ENCODE measurements around the gene P2RY6. TPM values are rescaled to one million over a fixed set of nuclear protein-coding genes. Genes with fewer than 3 reads are reported as not detected.

P2RY6 gene
- total RNA-seq, 2 donors from 2014 or later, result 0.31 to 0.37 TPM

GRCh38 chr11:73267906-73268540 lies 4.1 kb upstream of the P2RY6 start:
- Histone ChIP-seq H3K9me3 (ENCODE audit: control insufficient read depth, low read length) (no peaks in the 10 kb centered on the region), H3K4me1 (ENCODE audit: control insufficient read depth, insufficient read depth, low read length) (peaks cover 10% of the 10 kb centered on the region), H3K9ac (ENCODE audit: extremely low read depth, low read length, poor library complexity, severe bottlenecking) (no peak overlapping the region), H3K27me3 (ENCODE audit: control insufficient read depth, insufficient read depth, low read length, poor library complexity, severe bottlenecking) (peaks cover 25% of the 10 kb centered on the region), H3K4me3 (ENCODE audit: low read length) (no peak overlapping the region), H3K36me3 (ENCODE audit: control insufficient read depth, insufficient read depth, low read length) (no peaks in the 10 kb centered on the region), H3K27ac (ENCODE audit: low read depth, low read length) (no peak overlapping the region)
- Mint-ChIP-seq H3K4me1 (peaks cover 26% of the 10 kb centered on the region), H3K9me3 (no peaks in the 10 kb centered on the region), H3K27ac (no peak overlapping the region), H3K4me3 (no peak overlapping the region), H3K36me3 (ENCODE audit: low read depth) (no peaks in the 10 kb centered on the region), H3K27me3 (ENCODE audit: insufficient read depth) (peaks cover 42% of the 10 kb centered on the region)
- DNase-seq, result no peak
- TF ChIP-seq CTCF (conservative IDR thresholded peaks at IDR 0.05), result no peak
- WGBS, 2 experiments (ENCODE audit: insufficient coverage in 1 of 2, insufficient read length in 1 of 2), result 89 to 91% methylated on average over 6 to 8 of the region's 8 CpGs

GRCh38 chr11:73268671-73269271 lies 3.4 kb upstream of the P2RY6 start:
- H3K4me3 Mint-ChIP-seq, result no peak overlapping the region
- 93% methylated on average over 7 to 8 of the region's 8 CpGs for whole genome bisulfite sequencing, 2 experiments (ENCODE audit: insufficient coverage in 1 of 2, insufficient read length in 1 of 2)
- DNase-seq, result peak; percentile 49
- H3K4me1 Mint-ChIP-seq, result peaks cover 26% of the 10 kb centered on the region
- no peaks in the 10 kb centered on the region for H3K9me3 Mint-ChIP-seq
- no peak overlapping the region for H3K27ac Mint-ChIP-seq
- no peaks in the 10 kb centered on the region for H3K36me3 Mint-ChIP-seq (ENCODE audit: low read depth)
- H3K9ac ChIP-seq (ENCODE audit: extremely low read depth, low read length, poor library complexity, severe bottlenecking), result no peak overlapping the region
- no peak overlapping the region for H3K27ac ChIP-seq (ENCODE audit: low read depth, low read length)
- no peaks in the 10 kb centered on the region for H3K36me3 ChIP-seq (ENCODE audit: control insufficient read depth, insufficient read depth, low read length)
- no peak for TF ChIP-seq CTCF (conservative IDR thresholded peaks at IDR 0.05)
- no peaks in the 10 kb centered on the region for H3K9me3 ChIP-seq (ENCODE audit: control insufficient read depth, low read length)
- H3K27me3 ChIP-seq (ENCODE audit: control insufficient read depth, insufficient read depth, low read length, poor library complexity, severe bottlenecking), result peaks cover 18% of the 10 kb centered on the region
- no peak overlapping the region for H3K4me3 ChIP-seq (ENCODE audit: low read length)
- peaks cover 35% of the 10 kb centered on the region for H3K27me3 Mint-ChIP-seq (ENCODE audit: insufficient read depth)
- H3K4me1 ChIP-seq (ENCODE audit: control insufficient read depth, insufficient read depth, low read length), result peaks cover 10% of the 10 kb centered on the region

DNA sequence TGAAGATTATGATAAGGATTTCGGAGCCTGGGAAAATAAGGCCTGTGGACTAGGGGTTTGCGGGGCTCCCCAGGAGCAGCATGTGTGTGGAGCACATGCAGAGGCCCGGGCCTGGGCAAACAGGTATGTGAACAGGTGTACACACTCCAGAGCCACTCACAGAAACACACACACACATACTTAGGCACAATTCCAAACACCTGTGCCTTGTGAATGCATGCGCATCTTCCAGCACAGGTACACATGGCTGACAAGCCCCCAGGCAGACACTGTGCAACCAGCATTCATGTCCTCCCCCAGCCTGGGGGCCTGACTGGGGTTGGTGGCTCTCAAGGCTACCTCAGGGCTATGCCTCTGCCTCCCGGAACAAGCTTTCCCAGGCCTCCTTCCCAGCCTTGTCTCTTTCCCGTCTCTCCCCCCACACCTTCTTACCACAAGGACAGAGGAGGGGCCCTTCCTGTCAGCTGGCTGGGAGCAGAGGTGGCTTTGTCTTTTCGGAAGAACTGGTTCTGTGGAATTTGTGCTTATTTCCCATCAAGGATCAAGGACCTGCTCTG lies 2.6 kb upstream of the P2RY6 start:
- Histone ChIP-seq H3K27me3 (ENCODE audit: control insufficient read depth, insufficient read depth, low read length, poor library complexity, severe bottlenecking) (peaks cover 10% of the 10 kb centered on the region), H3K27ac (ENCODE audit: low read depth, low read length) (no peak overlapping the region), H3K9ac (ENCODE audit: extremely low read depth, low read length, poor library complexity, severe bottlenecking) (no peak overlapping the region), H3K4me3 (ENCODE audit: low read length) (no peak overlapping the region), H3K36me3 (ENCODE audit: control insufficient read depth, insufficient read depth, low read length) (no peaks in the 10 kb centered on the region), H3K9me3 (ENCODE audit: control insufficient read depth, low read length) (no peaks in the 10 kb centered on the region), H3K4me1 (ENCODE audit: control insufficient read depth, insufficient read depth, low read length) (peaks cover 10% of the 10 kb centered on the region)
- DNase-seq, result peak; percentile 74
- H3K9me3 Mint-ChIP-seq, result no peaks in the 10 kb centered on the region
- no peak for TF ChIP-seq CTCF (conservative IDR thresholded peaks at IDR 0.05)
- H3K4me1 Mint-ChIP-seq, result peaks cover 26% of the 10 kb centered on the region
- no peaks in the 10 kb centered on the region for H3K36me3 Mint-ChIP-seq (ENCODE audit: low read depth)
- H3K27me3 Mint-ChIP-seq (ENCODE audit: insufficient read depth), result peaks cover 29% of the 10 kb centered on the region
- WGBS, 2 experiments (ENCODE audit: insufficient coverage in 1 of 2, insufficient read length in 1 of 2), result 87 to 100% methylated on average over 1 to 7 of the region's 7 CpGs
- no peak overlapping the region for H3K27ac Mint-ChIP-seq
- H3K4me3 Mint-ChIP-seq, result no peak overlapping the region
